AG04449 (cell line): ENCODE measurements around the gene ATP10B.

Experiments used
- CTCF ChIA-PET: fragments of 350-600 bp; formaldehyde crosslinking; extraction: SDS; loops from one replicate; lab custom pipeline; 2021; ENCODE audit warnings: antibody characterized with exemption; lab: Yijun Ruan, JAX
- POLR2A ChIA-PET: fragments of 400-600, 350-600 bp; formaldehyde crosslinking; extraction: SDS; loops from one replicate; lab custom pipeline; 2020; ENCODE audit warnings: antibody characterized with exemption, inconsistent platforms; lab: Yijun Ruan, JAX
- DNase-seq: peaks from one replicate; pipeline ENCODE4 v3.0.0-alpha.2; 2010; ENCODE audit warnings: low read depth, low spot score
- H3K4me3 ChIP-seq: 2 replicates; pipeline ENCODE4 v1.5.1; 2011; ENCODE audit warnings: low read depth, mild to moderate bottlenecking, control low read depth, low read length
- CTCF ChIP-seq: IDR thresholded peaks from one replicate; pipeline ENCODE4 v1.5.1; 2011; ENCODE audit warnings: mild to moderate bottlenecking, moderate library complexity, low read length, control low read depth, inconsistent platforms; ENCODE audit not compliant: insufficient read depth; ENCODE audit errors: missing control alignments

ATP10B gene

GRCh38 chr5:160641405-160641804 lies 210.6 kb downstream of the ATP10B start:
- DNase-seq, result no peak
- CTCF ChIA-PET, result no interaction called here
- POLR2A ChIA-PET, result no interaction called here
- no peak overlapping the region for H3K4me3 ChIP-seq
- no peak for TF ChIP-seq CTCF

GRCh38 chr5:160640406-160640805 lies 211.6 kb downstream of the ATP10B start:
- no peak for DNase-seq
- POLR2A ChIA-PET, result no interaction called here
- no peak overlapping the region for H3K4me3 ChIP-seq
- CTCF ChIA-PET, result no interaction called here
- no peak for TF ChIP-seq CTCF

- CTCF ChIA-PET, result no interaction called here
- no peak overlapping the region for H3K4me3 ChIP-seq
- TF ChIP-seq CTCF, result no peak
- POLR2A ChIA-PET, result no interaction called here
- no peak for DNase-seq
Measured at GRCh38 chr5:160638161-160638742, 213.8 kb downstream of the ATP10B start.

- no peak overlapping the region for H3K4me3 ChIP-seq
- ChIA-PET POLR2A (no interaction called here), CTCF (no interaction called here)
- DNase-seq, result no peak
- TF ChIP-seq CTCF, result no peak
Measured at GRCh38 chr5:160637357-160638090, 214.5 kb downstream of the ATP10B start.

GRCh38 chr5:160635663-160636062 lies 216.3 kb downstream of the ATP10B start:
- CTCF ChIA-PET, result no interaction called here
- no peak for DNase-seq
- H3K4me3 ChIP-seq, result no peak overlapping the region
- POLR2A ChIA-PET, result no interaction called here
- no peak for TF ChIP-seq CTCF

GRCh38 chr5:160635046-160635445 lies 217.0 kb downstream of the ATP10B start:
- no peak overlapping the region for H3K4me3 ChIP-seq
- no peak for DNase-seq
- ChIA-PET POLR2A (no interaction called here), CTCF (no interaction called here)
- no peak for TF ChIP-seq CTCF
